ENCODE measurements around the gene MTNR1B. TPM values are rescaled to one million over a fixed set of nuclear protein-coding genes. Genes with fewer than 3 reads are reported as not detected.

MTNR1B gene
- polyA plus RNA-seq, 1 of the 3 experiments (the other 2 are of a cell fraction): not detected

DNA sequence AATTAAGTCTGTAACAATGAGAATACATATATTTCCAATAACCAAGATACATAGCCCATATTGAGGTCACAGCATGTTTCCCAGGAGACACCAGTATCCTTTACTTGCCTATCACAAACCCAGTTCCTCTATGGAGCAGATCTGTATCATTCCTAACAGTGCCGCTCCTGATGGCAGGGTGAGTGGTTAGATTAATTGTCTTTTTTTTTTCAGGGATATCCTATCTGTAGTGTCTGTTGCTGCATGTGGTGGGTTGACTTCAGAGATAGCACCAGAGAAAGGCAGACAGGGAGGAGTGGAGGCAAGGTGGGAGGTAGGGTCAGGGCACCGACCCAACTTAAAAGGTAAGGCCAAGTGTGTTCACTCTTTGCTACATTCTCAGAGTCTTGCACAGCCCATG, 2.8 kb downstream of the MTNR1B start:
- TF ChIP-seq GATA2 (CRISPR knock-in tag; IDR thresholded peaks at IDR 0.05) (peak; percentile 74), TCF12 (IDR thresholded peaks at IDR 0.05) (no peak), EP300 (IDR thresholded peaks at IDR 0.05; ENCODE audit: borderline replicate concordance in 1 of 2, low read depth in 1 of 2, low read length in 1 of 2) (peak in 1 of 2 experiments; percentile 43; a peak in 1 of 4 replicates), FOXJ3 (CRISPR knock-in tag; IDR thresholded peaks at IDR 0.05) (no peak)
- peaks cover 0 to 17% of the 10 kb centered on the region in 2 experiments; a peak in 2 of 4 replicates for H3K4me1 ChIP-seq (ENCODE audit: control insufficient read depth in 1 of 2, insufficient read depth in 2 of 2, low read depth in 1 of 2, low read length in 1 of 2)
- no peaks in the 10 kb centered on the region for H3K79me2 ChIP-seq (ENCODE audit: insufficient read depth)
- ChIA-PET POLR2A (no interaction called here), CTCF (no interaction called here)
- no peak overlapping the region for H3K27ac ChIP-seq (ENCODE audit: low read depth in 2 of 2, low read length in 1 of 2)
- no peak overlapping the region for H3K4me3 ChIP-seq (ENCODE audit: low read depth in 2 of 2, low read length in 1 of 2)
- no peaks in the 10 kb centered on the region for H3K36me3 ChIP-seq (replicated peaks in 1 of 2; ENCODE audit: control insufficient read depth in 1 of 2, insufficient read depth in 2 of 2, low read length in 1 of 2)
- no peak overlapping the region for H3K9ac ChIP-seq
- 87% methylated on average over 2 of the region's 2 CpGs for WGBS (ENCODE audit: low lambda C conversion rate)
- H3K9me2 ChIP-seq: no peaks in the 10 kb centered on the region
- no peaks in the 10 kb centered on the region for H3K27me3 ChIP-seq (ENCODE audit: insufficient read depth)
- H3K4me2 ChIP-seq: no peak overlapping the region
- H2AFZ ChIP-seq (ENCODE audit: low read depth): no peak overlapping the region
- H4K20me1 ChIP-seq (ENCODE audit: insufficient read depth): no peaks in the 10 kb centered on the region
- H3K9me3 ChIP-seq: no peaks in the 10 kb centered on the region
- no peaks in the 10 kb centered on the region for H3F3A ChIP-seq (replicated peaks; ENCODE audit: insufficient read depth)
- DNase-seq: peak; percentile 64

DNA sequence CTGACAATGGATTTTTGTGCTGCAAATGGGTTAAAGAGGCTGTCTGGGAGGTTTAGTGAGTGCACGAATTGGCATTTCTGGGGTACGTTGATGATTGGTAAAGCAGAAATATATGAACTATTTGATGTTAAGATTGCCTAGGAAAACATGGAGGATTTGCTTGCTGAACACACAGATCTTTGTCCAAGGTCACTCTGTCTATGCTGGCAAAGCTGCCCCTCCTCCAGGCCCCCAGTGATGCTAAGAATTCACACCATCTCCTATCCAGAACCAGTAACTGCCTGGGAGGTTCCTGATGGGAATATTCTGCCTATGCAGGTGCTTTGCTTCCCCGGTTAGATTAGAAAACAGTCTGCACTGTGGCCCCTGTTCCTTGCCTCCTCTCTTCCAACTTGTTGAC, 5.8 kb downstream of the MTNR1B start:
- ChIA-PET POLR2A (no interaction called here), CTCF (interaction anchor here (0.8 to 2.6 kb wide), 4 partner anchors 33 to 259 kb away, joined by 3 to 15 read pairs (median 6); no protein-coding TSS in a partner anchor)
- Histone ChIP-seq H3K4me1 (ENCODE audit: control insufficient read depth in 1 of 2, insufficient read depth in 2 of 2, low read depth in 1 of 2, low read length in 1 of 2) (peaks cover 24 to 30% of the 10 kb centered on the region in 2 experiments; a peak in 3 of 4 replicates), H3K27ac (ENCODE audit: low read depth in 2 of 2, low read length in 1 of 2) (no peak overlapping the region), H3K36me3 (replicated peaks in 1 of 2; ENCODE audit: control insufficient read depth in 1 of 2, insufficient read depth in 2 of 2, low read length in 1 of 2) (no peaks in the 10 kb centered on the region), H2AFZ (ENCODE audit: low read depth) (no peak overlapping the region), H3K4me3 (ENCODE audit: low read depth in 2 of 2, low read length in 1 of 2) (no peak overlapping the region), H4K20me1 (ENCODE audit: insufficient read depth) (no peaks in the 10 kb centered on the region), H3K9ac (no peak overlapping the region), H3K27me3 (ENCODE audit: insufficient read depth) (no peaks in the 10 kb centered on the region), H3K9me3 (no peaks in the 10 kb centered on the region), H3K79me2 (ENCODE audit: insufficient read depth) (no peaks in the 10 kb centered on the region), H3F3A (replicated peaks; ENCODE audit: insufficient read depth) (peaks cover 21% of the 10 kb centered on the region), H3K4me2 (no peak overlapping the region), H3K9me2 (no peaks in the 10 kb centered on the region)
- no peak for DNase-seq
- TF ChIP-seq TEAD4 (IDR thresholded peaks at IDR 0.05; ENCODE audit: borderline replicate concordance, insufficient read depth) (no peak), ELF1 (IDR thresholded peaks at IDR 0.05) (no peak), TAF1 (IDR thresholded peaks at IDR 0.05; ENCODE audit: borderline replicate concordance, low read depth, low read length) (no peak), SIN3A (IDR thresholded peaks at IDR 0.05; ENCODE audit: borderline replicate concordance, low read depth, low read length) (no peak), SMC3 (IDR thresholded peaks at IDR 0.05; ENCODE audit: low read depth, low read length) (no peak)
- TF ChIP-seq, protein P1, sequence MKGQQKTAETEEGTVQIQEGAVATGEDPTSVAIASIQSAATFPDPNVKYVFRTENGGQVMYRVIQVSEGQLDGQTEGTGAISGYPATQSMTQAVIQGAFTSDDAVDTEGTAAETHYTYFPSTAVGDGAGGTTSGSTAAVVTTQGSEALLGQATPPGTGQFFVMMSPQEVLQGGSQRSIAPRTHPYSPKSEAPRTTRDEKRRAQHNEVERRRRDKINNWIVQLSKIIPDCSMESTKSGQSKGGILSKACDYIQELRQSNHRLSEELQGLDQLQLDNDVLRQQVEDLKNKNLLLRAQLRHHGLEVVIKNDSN (IDR thresholded peaks at IDR 0.05; ENCODE audit: borderline replicate concordance, low read depth): no peak
- WGBS (ENCODE audit: low lambda C conversion rate): 83% methylated on average over 3 of the region's 3 CpGs

DNA sequence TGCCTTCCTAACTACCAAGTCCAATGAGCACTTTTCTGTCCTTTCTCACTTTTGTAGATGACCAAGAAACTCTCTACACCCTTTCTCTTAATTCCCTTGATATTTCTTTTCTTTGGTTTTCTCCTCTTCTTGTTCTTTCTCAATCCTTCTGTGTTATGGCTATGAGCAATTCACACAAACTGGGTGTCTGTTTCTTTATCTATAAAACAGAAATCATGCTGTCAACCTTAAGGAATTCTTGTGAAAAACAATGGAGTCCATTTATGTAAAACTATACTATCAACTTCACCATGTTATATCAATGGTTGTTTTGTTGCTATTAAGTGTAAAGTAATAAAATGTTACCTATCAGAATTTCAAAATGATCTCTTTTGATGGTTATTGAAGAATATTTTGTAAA, 7.2 kb downstream of the MTNR1B start:
- Histone ChIP-seq H3K9me3 (no peaks in the 10 kb centered on the region), H3K79me2 (ENCODE audit: insufficient read depth) (no peaks in the 10 kb centered on the region), H3K27ac (ENCODE audit: low read depth in 2 of 2, low read length in 1 of 2) (no peak overlapping the region), H3K9me2 (no peaks in the 10 kb centered on the region), H3K4me1 (ENCODE audit: control insufficient read depth in 1 of 2, insufficient read depth in 2 of 2, low read depth in 1 of 2, low read length in 1 of 2) (peaks cover 27 to 28% of the 10 kb centered on the region in 2 experiments; a peak in 3 of 4 replicates), H3K4me2 (no peak overlapping the region), H2AFZ (ENCODE audit: low read depth) (no peak overlapping the region), H3F3A (replicated peaks; ENCODE audit: insufficient read depth) (peaks cover 26% of the 10 kb centered on the region), H3K9ac (no peak overlapping the region), H3K36me3 (replicated peaks in 1 of 2; ENCODE audit: control insufficient read depth in 1 of 2, insufficient read depth in 2 of 2, low read length in 1 of 2) (no peaks in the 10 kb centered on the region), H3K4me3 (ENCODE audit: low read depth in 2 of 2, low read length in 1 of 2) (no peak overlapping the region), H3K27me3 (ENCODE audit: insufficient read depth) (no peaks in the 10 kb centered on the region), H4K20me1 (ENCODE audit: insufficient read depth) (no peaks in the 10 kb centered on the region)
- no peak for DNase-seq
- CTCF ChIA-PET: interaction anchor here (1.1 to 2.0 kb wide), 2 partner anchors 30 to 35 kb away, joined by 3 to 8 read pairs; no protein-coding TSS in a partner anchor
- POLR2A ChIA-PET: no interaction called here
- TF ChIP-seq, protein P2, sequence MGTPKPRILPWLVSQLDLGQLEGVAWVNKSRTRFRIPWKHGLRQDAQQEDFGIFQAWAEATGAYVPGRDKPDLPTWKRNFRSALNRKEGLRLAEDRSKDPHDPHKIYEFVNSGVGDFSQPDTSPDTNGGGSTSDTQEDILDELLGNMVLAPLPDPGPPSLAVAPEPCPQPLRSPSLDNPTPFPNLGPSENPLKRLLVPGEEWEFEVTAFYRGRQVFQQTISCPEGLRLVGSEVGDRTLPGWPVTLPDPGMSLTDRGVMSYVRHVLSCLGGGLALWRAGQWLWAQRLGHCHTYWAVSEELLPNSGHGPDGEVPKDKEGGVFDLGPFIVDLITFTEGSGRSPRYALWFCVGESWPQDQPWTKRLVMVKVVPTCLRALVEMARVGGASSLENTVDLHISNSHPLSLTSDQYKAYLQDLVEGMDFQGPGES (IDR thresholded peaks at IDR 0.05; ENCODE audit: low read depth, low read length): no peak
- TF ChIP-seq, protein P3, sequence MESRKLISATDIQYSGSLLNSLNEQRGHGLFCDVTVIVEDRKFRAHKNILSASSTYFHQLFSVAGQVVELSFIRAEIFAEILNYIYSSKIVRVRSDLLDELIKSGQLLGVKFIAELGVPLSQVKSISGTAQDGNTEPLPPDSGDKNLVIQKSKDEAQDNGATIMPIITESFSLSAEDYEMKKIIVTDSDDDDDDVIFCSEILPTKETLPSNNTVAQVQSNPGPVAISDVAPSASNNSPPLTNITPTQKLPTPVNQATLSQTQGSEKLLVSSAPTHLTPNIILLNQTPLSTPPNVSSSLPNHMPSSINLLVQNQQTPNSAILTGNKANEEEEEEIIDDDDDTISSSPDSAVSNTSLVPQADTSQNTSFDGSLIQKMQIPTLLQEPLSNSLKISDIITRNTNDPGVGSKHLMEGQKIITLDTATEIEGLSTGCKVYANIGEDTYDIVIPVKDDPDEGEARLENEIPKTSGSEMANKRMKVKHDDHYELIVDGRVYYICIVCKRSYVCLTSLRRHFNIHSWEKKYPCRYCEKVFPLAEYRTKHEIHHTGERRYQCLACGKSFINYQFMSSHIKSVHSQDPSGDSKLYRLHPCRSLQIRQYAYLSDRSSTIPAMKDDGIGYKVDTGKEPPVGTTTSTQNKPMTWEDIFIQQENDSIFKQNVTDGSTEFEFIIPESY (IDR thresholded peaks at IDR 0.05; ENCODE audit: borderline replicate concordance, low read depth): no peak
- TF ChIP-seq, protein P4, sequence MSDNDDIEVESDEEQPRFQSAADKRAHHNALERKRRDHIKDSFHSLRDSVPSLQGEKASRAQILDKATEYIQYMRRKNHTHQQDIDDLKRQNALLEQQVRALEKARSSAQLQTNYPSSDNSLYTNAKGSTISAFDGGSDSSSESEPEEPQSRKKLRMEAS (IDR thresholded peaks at IDR 0.05; ENCODE audit: low read depth): no peak
- TF ChIP-seq EZH2phosphoT487 (IDR thresholded peaks at IDR 0.05; ENCODE audit: borderline replicate concordance, low read depth): no peak
- TF ChIP-seq, protein P5, sequence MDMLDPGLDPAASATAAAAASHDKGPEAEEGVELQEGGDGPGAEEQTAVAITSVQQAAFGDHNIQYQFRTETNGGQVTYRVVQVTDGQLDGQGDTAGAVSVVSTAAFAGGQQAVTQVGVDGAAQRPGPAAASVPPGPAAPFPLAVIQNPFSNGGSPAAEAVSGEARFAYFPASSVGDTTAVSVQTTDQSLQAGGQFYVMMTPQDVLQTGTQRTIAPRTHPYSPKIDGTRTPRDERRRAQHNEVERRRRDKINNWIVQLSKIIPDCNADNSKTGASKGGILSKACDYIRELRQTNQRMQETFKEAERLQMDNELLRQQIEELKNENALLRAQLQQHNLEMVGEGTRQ (IDR thresholded peaks at IDR 0.05; ENCODE audit: borderline replicate concordance, low read depth, low read length): no peak
- TF ChIP-seq SIN3A (IDR thresholded peaks at IDR 0.05; ENCODE audit: borderline replicate concordance, low read depth, low read length): no peak

All from SK-N-SH (cell line).